HG02642 (cell line): ENCODE results near the gene TCEAL6.
A peak's percentile ranks its signal among the peaks of the same experiment; 100 is the strongest.
"Not testable (repeated sequence)": the region's sequence is repeated elsewhere in the genome, so short reads cannot be mapped to it uniquely, and the experiment has no call there.

Source experiments
- ATAC-seq: cut with Tn5 transposase; IDR thresholded peaks from one replicate; pipeline ENCODE4 v1.9.1; 2021; ENCODE audit warnings: mild to moderate bottlenecking; ENCODE audit not compliant: unreplicated experiment, poor library complexity

TCEAL6 gene

GRCh38 chrX:102142274-102142673 is at the start of gene TCEAL6:
Gene TCEAL6 (minus strand): TSS chrX:102142481.
- ATAC-seq: not testable (repeated sequence)

GRCh38 chrX:102185967-102186720 is 43.9 kb upstream of the TCEAL6 start:
- no peak for ATAC-seq

GRCh38 chrX:102155806-102156179 is 13.5 kb upstream of the TCEAL6 start, which contains the start of gene BEX5:
Gene BEX5 (minus strand): TSS chrX:102155977. CDS start chrX:102154265, 1,712 bp downstream.
- peak; percentile 93 for ATAC-seq

GRCh38 chrX:102154900-102155805 is 12.9 kb upstream of the TCEAL6 start:
- ATAC-seq: peak; percentile 51

- no peak for ATAC-seq
These were observed 12.1 kb upstream of the TCEAL6 start for GRCh38 chrX:102154218-102154860.

GRCh38 chrX:102141631-102142030 is 650 bp downstream of the TCEAL6 start:
- not testable (repeated sequence) for ATAC-seq

GRCh38 chrX:102140876-102141275 is 1.4 kb downstream of the TCEAL6 start:
- not testable (repeated sequence) for ATAC-seq

- no peak for ATAC-seq
These were observed 4.2 kb downstream of the TCEAL6 start for GRCh38 chrX:102138064-102138463.

- ATAC-seq: no peak
These were observed 12.8 kb downstream of the TCEAL6 start for GRCh38 chrX:102129473-102129872.

GRCh38 chrX:102126863-102127262 is 15.4 kb downstream of the TCEAL6 start:
- no peak for ATAC-seq

GRCh38 chrX:102126080-102126818 is 16.0 kb downstream of the TCEAL6 start:
- ATAC-seq: not testable (repeated sequence)

GRCh38 chrX:102125436-102125835 is 16.8 kb downstream of the TCEAL6 start, which contains the start of gene TCEAL2:
Gene TCEAL2 (plus strand): TSS chrX:102125679. CDS start chrX:102126831, 1,152 bp downstream.
- not testable (repeated sequence) for ATAC-seq

GRCh38 chrX:102125014-102125413 is 17.3 kb downstream of the TCEAL6 start:
- not testable (repeated sequence) for ATAC-seq

- ATAC-seq: no peak
These were observed 26.5 kb downstream of the TCEAL6 start for GRCh38 chrX:102115748-102116147.

GRCh38 chrX:102113367-102113766 is 28.9 kb downstream of the TCEAL6 start:
- no peak for ATAC-seq
